K562 (cell line): ENCODE results near the gene CDKN2C. TPM values are rescaled to one million over a fixed set of nuclear protein-coding genes. Genes with fewer than 3 reads are reported as not detected.
A peak's percentile ranks its signal among the peaks of the same experiment; 100 is the strongest.

Experiments used
- BCLAF1 ChIP-seq, 2 experiments: fragments of 450-650 bp in 1 of 2; IDR thresholded peaks; 2 replicates each; pipeline ENCODE4 v1.6.1; 2011 to 2017; ENCODE audit warnings: low read depth in 2 of 2, antibody characterized with exemption in 1 of 2, borderline replicate concordance in 1 of 2, low read length in 1 of 2, mild to moderate bottlenecking in 1 of 2, mixed read lengths in 1 of 2; ENCODE audit not compliant: control insufficient read depth in 1 of 2
- CBX8 ChIP-seq: fragments of 200-600 bp; sonication (generic); IDR thresholded peaks from 2 replicates; pipeline ENCODE4 v1.6.1; 2012; ENCODE audit warnings: borderline replicate concordance, mixed run types, low read depth, mild to moderate bottlenecking, moderate library complexity, mixed read lengths, low read length, control low read depth, inconsistent platforms; ENCODE audit not compliant: poor library complexity, severe bottlenecking; ENCODE audit errors: extremely low read depth
- CEBPG ChIP-seq, 3 experiments: fragments of 200-800 bp in 1 of 3; sonication (Bioruptor generic) in 1 of 3; sonication (generic) in 1 of 3; formaldehyde crosslinking in 1 of 3; IDR thresholded peaks in 2 of 3; conservative IDR thresholded peaks in 1 of 3; 2 replicates each; pipeline versions ENCODE4 v1.6.1 to v1.8.0; 2016 to 2022; ENCODE audit warnings: missing compliant biosample characterization in 2 of 3, missing genetic modification characterization in 2 of 3, mild to moderate bottlenecking in 1 of 3, missing genetic modification reagents in 1 of 3
- ELF4 ChIP-seq: fragments of 450-650 bp; formaldehyde crosslinking; IDR thresholded peaks from 2 replicates; pipeline ENCODE4 v1.4.0; 2022; ENCODE audit warnings: missing genetic modification characterization
- IRF2 ChIP-seq: sonication (generic); formaldehyde crosslinking; IDR thresholded peaks from 2 replicates; pipeline ENCODE4 v1.8.1; 2022; ENCODE audit warnings: mild to moderate bottlenecking, missing genetic modification reagents
- KAT2B ChIP-seq: IDR thresholded peaks from one replicate; pipeline ENCODE4 v1.6.1; 2012; ENCODE audit warnings: low read depth, mild to moderate bottlenecking, control low read depth, inconsistent platforms, low read length, moderate library complexity
- MEF2A ChIP-seq: IDR thresholded peaks from 2 replicates; pipeline ENCODE4 v1.6.1; 2011; ENCODE audit warnings: low read depth, mild to moderate bottlenecking, low read length, moderate library complexity; ENCODE audit not compliant: control insufficient read depth
- MNT ChIP-seq, 2 experiments: fragments of 450-650 bp; conservative IDR thresholded peaks; 2 replicates each; pipeline ENCODE4 v1.6.1; 2017; ENCODE audit warnings: mild to moderate bottlenecking in 2 of 2, moderate library complexity in 2 of 2
- NFYB ChIP-seq: IDR thresholded peaks from 2 replicates; pipeline ENCODE4 v1.6.1; 2011; ENCODE audit warnings: mild to moderate bottlenecking, moderate library complexity; ENCODE audit not compliant: insufficient read length; ENCODE audit errors: extremely low read depth
- POLR2AphosphoS2 ChIP-seq: IDR thresholded peaks from 2 replicates; pipeline ENCODE4 v1.6.1; 2012; ENCODE audit warnings: low read length, improper control_type of control experiment
- POLR2H ChIP-seq: IDR thresholded peaks from 2 replicates; pipeline ENCODE4 v1.6.1; 2016; ENCODE audit warnings: missing genetic modification characterization, low read depth, mild to moderate bottlenecking, control low read depth, missing compliant biosample characterization, moderate library complexity
- PURB ChIP-seq: sonication (generic); formaldehyde crosslinking; IDR thresholded peaks from 2 replicates; pipeline ENCODE4 v1.9.0; 2021; ENCODE audit warnings: low read depth, mild to moderate bottlenecking, missing genetic modification reagents
- RBFOX2 ChIP-seq: fragments of 200-400 bp; formaldehyde crosslinking; IDR thresholded peaks from 2 replicates; pipeline ENCODE4 v1.6.1; 2017; ENCODE audit warnings: low read depth, mild to moderate bottlenecking, low read length, moderate library complexity
- RBM14 ChIP-seq: fragments of 200-400 bp; formaldehyde crosslinking; IDR thresholded peaks from 2 replicates; pipeline ENCODE4 v1.6.1; 2018; ENCODE audit warnings: low read depth, mild to moderate bottlenecking, low read length, moderate library complexity, borderline replicate concordance; ENCODE audit not compliant: insufficient read depth
- SMARCA5 ChIP-seq: fragments of 450-650 bp; IDR thresholded peaks from 2 replicates; pipeline ENCODE4 v1.6.1; 2016
- SPI1 ChIP-seq: IDR thresholded peaks from 2 replicates; pipeline ENCODE4 v1.6.1; 2011; ENCODE audit warnings: low read depth, low read length, control low read depth, borderline replicate concordance
- TAF9B ChIP-seq: fragments of 450-650 bp; IDR thresholded peaks from 2 replicates; pipeline ENCODE4 v1.6.1; 2018; ENCODE audit warnings: mild to moderate bottlenecking; ENCODE audit not compliant: partially characterized antibody
- U2AF1 ChIP-seq: fragments of 200-400 bp; formaldehyde crosslinking; optimal IDR thresholded peaks from 2 replicates; pipeline ENCODE3; 2017; ENCODE audit warnings: mild to moderate bottlenecking, low read depth, low read length, moderate library complexity
- ZNF583 ChIP-seq: fragments of 250-450 bp; sonication (Bioruptor Pico); IDR thresholded peaks from 2 replicates; pipeline ENCODE4 v1.4.0; 2020
- ZNF644 ChIP-seq: fragments of 200-800 bp; sonication (Bioruptor generic); IDR thresholded peaks from 2 replicates; pipeline ENCODE4 v1.6.1; 2016; ENCODE audit warnings: low read depth, missing genetic modification characterization, missing compliant biosample characterization
- ZNF75A ChIP-seq: fragments of 450-650 bp; formaldehyde crosslinking; IDR thresholded peaks from 2 replicates; pipeline ENCODE4 v1.4.0; 2020; ENCODE audit warnings: mild to moderate bottlenecking
- polyA plus RNA-seq, 8 experiments: library from polyadenylated mRNA; depleted of rRNA in 4 of 8; stranded (reverse) in 5 of 8; unstranded in 3 of 8; fragments of >200 nt; fragmentation: Nextera tagmentation in 2 of 8; fragmentation: Illumina TruSeq in 1 of 8; extraction: Ambion mirVana in 2 of 8; extraction: Trizol in 1 of 8; gene quantifications; 2 replicates each; pipeline versions ENCODE4 v1.2.1 to v1.2.3, GENCODE V29; 2011 to 2014; ENCODE audit warnings: inconsistent platforms in 1 of 8, missing spikeins in 1 of 8
- total RNA-seq, 7 experiments: library from RNA; depleted of rRNA in 6 of 7; stranded (reverse); fragments of >200 nt in 6 of 7; fragmentation: Illumina TruSeq in 2 of 7; extraction: Trizol in 2 of 7; gene quantifications; 2 replicates each; pipeline versions ENCODE4 v1.2.1 to v1.2.3, GENCODE V29; 2011 to 2021; ENCODE audit warnings: low replicate concordance in 1 of 7

CDKN2C gene
- total and polyA plus RNA-seq, 9 of the 15 experiments (the other 6 are each of a cell fraction or from before 2014, with no cell fraction given): 11.9 to 74.3 (median 45.9) TPM

- TF ChIP-seq BCLAF1 (IDR thresholded peaks at IDR 0.05; ENCODE audit: borderline replicate concordance in 1 of 2, control insufficient read depth in 1 of 2, low read depth in 2 of 2, low read length in 1 of 2) (peak in 1 of 2 experiments; percentile 77; a peak in 1 of 4 replicates), RBFOX2 (peak; percentile 97), ZNF75A (CRISPR knock-in tag) (peak; percentile 8; the same call in 1 of the 2 replicates), ZNF583 (CRISPR knock-in tag) (no peak), RBM14 (no peak), POLR2H (peak; percentile 92), ELF4 (CRISPR knock-in tag) (no peak), NFYB (peak; percentile 72), SPI1 (peak; percentile 82), IRF2 (no peak), ZNF644 (tag) (no peak), PURB (CRISPR knock-in tag) (no peak), U2AF1 (peak; percentile 60), CEBPG (CRISPR knock-in tag; IDR thresholded peaks at IDR 0.05) (peak; percentile 42; the same call in 1 of the 2 replicates), CEBPG (tag; conservative IDR thresholded peaks at IDR 0.05 in 1 of 2, IDR thresholded peaks at IDR 0.05 in 1 of 2) (peak in 1 of 2 experiments; percentile 85; a peak in 2 of 4 replicates), CBX8 (no peak), MNT (conservative IDR thresholded peaks at IDR 0.05) (peak; percentile 99 to 100), KAT2B (no peak), TAF9B (peak; percentile 72), POLR2AphosphoS2 (peak; percentile 42; the same call in 1 of the 2 replicates), SMARCA5 (0 out of 2 replicates have a peak, but pooled peaks have one; percentile 15), MEF2A (peak; percentile 35; the same call in 1 of the 2 replicates)
Observed at GRCh38 chr1:50959913-50960844, 9.9 kb upstream of the CDKN2C start, which contains the start of gene FAF1 (continued).
